ENCODE results near the gene CPTP.

The CPTP gene

GRCh38 chr1:1333551-1334241, 9.1 kb downstream of the CPTP start:
- Histone ChIP-seq H3K9me3 (replicated peaks; ENCODE audit: insufficient read depth, low read length) (no peaks in the 10 kb centered on the region), H3K27ac (ENCODE audit: low read length) (no peak overlapping the region), H4K20me1 (ENCODE audit: insufficient read depth, low read length) (no peaks in the 10 kb centered on the region), H3K4me2 (ENCODE audit: low read depth, low read length) (no peak overlapping the region), H3K79me2 (ENCODE audit: low read length) (no peaks in the 10 kb centered on the region), H3K4me1 (ENCODE audit: low read length) (no peaks in the 10 kb centered on the region), H3K9ac (ENCODE audit: low read length) (no peak overlapping the region), H3K4me3 (ENCODE audit: low read length) (no peak overlapping the region), H2AFZ (ENCODE audit: low read length) (no peak overlapping the region), H3K36me3 (replicated peaks; ENCODE audit: insufficient read depth, low read length) (no peaks in the 10 kb centered on the region), H3F3A (ENCODE audit: insufficient read depth, low read length) (no peaks in the 10 kb centered on the region), H3K9me2 (replicated peaks; ENCODE audit: insufficient read depth, low read length) (no peaks in the 10 kb centered on the region), H3K27me3 (replicated peaks; ENCODE audit: insufficient read depth, low read length) (no peaks in the 10 kb centered on the region)
- no peak for DNase-seq
- TF ChIP-seq EZH2phosphoT487 (IDR thresholded peaks at IDR 0.05; ENCODE audit: low read length) (no peak), CTCF (IDR thresholded peaks at IDR 0.05; ENCODE audit: low read length) (no peak), EZH2 (optimal IDR thresholded peaks at IDR 0.05; ENCODE audit: low read depth, low read length) (no peak)

GRCh38 chr1:1334835-1335234, 10.2 kb downstream of the CPTP start:
- Histone ChIP-seq H4K20me1 (ENCODE audit: insufficient read depth, low read length) (no peaks in the 10 kb centered on the region), H3K27ac (ENCODE audit: low read length) (no peak overlapping the region), H3K4me2 (ENCODE audit: low read depth, low read length) (no peak overlapping the region), H2AFZ (ENCODE audit: low read length) (no peak overlapping the region), H3K79me2 (ENCODE audit: low read length) (no peaks in the 10 kb centered on the region), H3K9me3 (replicated peaks; ENCODE audit: insufficient read depth, low read length) (no peaks in the 10 kb centered on the region), H3F3A (ENCODE audit: insufficient read depth, low read length) (no peaks in the 10 kb centered on the region), H3K36me3 (replicated peaks; ENCODE audit: insufficient read depth, low read length) (no peaks in the 10 kb centered on the region), H3K4me3 (ENCODE audit: low read length) (no peak overlapping the region), H3K27me3 (replicated peaks; ENCODE audit: insufficient read depth, low read length) (no peaks in the 10 kb centered on the region), H3K9me2 (replicated peaks; ENCODE audit: insufficient read depth, low read length) (no peaks in the 10 kb centered on the region), H3K4me1 (ENCODE audit: low read length) (no peaks in the 10 kb centered on the region), H3K9ac (ENCODE audit: low read length) (no peak overlapping the region)
- no peak for TF ChIP-seq CTCF (IDR thresholded peaks at IDR 0.05; ENCODE audit: low read length)
- TF ChIP-seq EZH2phosphoT487 (IDR thresholded peaks at IDR 0.05; ENCODE audit: low read length): no peak
- TF ChIP-seq EZH2 (optimal IDR thresholded peaks at IDR 0.05; ENCODE audit: low read depth, low read length): no peak
- no peak for DNase-seq

DNA sequence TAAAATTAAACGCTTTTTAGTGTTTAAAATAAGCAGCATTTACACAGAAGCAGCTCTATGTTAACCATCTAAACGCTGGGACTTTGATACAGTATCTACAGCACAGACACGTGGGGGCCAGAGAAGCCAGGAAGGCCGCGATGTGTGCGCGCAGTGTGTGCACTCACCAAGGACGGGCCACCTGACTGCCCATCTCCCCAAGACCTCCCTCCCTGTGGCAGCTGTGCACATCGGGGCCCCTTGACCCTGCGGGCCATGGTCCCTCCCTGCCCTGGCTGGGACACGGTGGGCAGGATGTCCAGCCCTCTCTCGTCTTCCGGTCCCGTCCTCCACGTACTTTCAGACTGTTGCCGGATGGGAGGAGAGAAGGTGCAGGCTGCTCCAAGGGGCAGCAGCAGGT, 10.7 kb downstream of the CPTP start:
- Histone ChIP-seq H3K27ac (ENCODE audit: low read length) (no peak overlapping the region), H2AFZ (ENCODE audit: low read length) (no peak overlapping the region), H3K27me3 (replicated peaks; ENCODE audit: insufficient read depth, low read length) (no peaks in the 10 kb centered on the region), H3K4me2 (ENCODE audit: low read depth, low read length) (no peak overlapping the region), H3K9me2 (replicated peaks; ENCODE audit: insufficient read depth, low read length) (no peaks in the 10 kb centered on the region), H3K4me3 (ENCODE audit: low read length) (no peak overlapping the region), H3F3A (ENCODE audit: insufficient read depth, low read length) (no peaks in the 10 kb centered on the region), H4K20me1 (ENCODE audit: insufficient read depth, low read length) (no peaks in the 10 kb centered on the region), H3K9ac (ENCODE audit: low read length) (no peak overlapping the region), H3K9me3 (replicated peaks; ENCODE audit: insufficient read depth, low read length) (no peaks in the 10 kb centered on the region), H3K4me1 (ENCODE audit: low read length) (no peaks in the 10 kb centered on the region), H3K36me3 (replicated peaks; ENCODE audit: insufficient read depth, low read length) (no peaks in the 10 kb centered on the region), H3K79me2 (ENCODE audit: low read length) (no peaks in the 10 kb centered on the region)
- DNase-seq: no peak
- TF ChIP-seq EZH2 (optimal IDR thresholded peaks at IDR 0.05; ENCODE audit: low read depth, low read length) (no peak), EZH2phosphoT487 (IDR thresholded peaks at IDR 0.05; ENCODE audit: low read length) (no peak)

DNA sequence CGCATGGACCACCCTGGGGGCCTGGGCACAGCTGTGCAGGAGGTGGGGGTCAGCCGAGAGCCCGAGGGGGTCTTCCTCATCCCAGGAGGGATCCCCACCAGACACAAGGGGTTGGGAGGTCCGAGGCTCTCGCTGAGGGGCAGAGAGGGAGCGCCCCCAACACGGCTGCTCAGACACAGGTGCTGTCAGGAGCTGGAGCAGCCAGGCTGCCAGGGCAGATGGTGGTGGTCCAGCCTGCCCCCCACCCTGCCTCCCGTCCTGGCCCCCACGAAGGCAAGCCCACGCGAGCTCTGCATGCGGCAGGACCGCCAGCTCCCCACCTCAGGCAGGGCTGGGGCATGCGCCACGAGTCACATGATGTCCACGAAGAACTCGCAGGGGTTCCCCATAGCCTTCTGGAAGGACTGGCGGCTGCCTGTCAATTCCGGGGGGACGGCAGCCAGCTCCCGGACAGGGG, 11.2 kb downstream of the CPTP start:
- no peaks in the 10 kb centered on the region for H3K27me3 ChIP-seq (replicated peaks; ENCODE audit: insufficient read depth, low read length)
- H3K9me2 ChIP-seq (replicated peaks; ENCODE audit: insufficient read depth, low read length): no peaks in the 10 kb centered on the region
- no peak overlapping the region for H2AFZ ChIP-seq (ENCODE audit: low read length)
- no peak for DNase-seq
- H3K36me3 ChIP-seq (replicated peaks; ENCODE audit: insufficient read depth, low read length): no peaks in the 10 kb centered on the region
- TF ChIP-seq EZH2 (optimal IDR thresholded peaks at IDR 0.05; ENCODE audit: low read depth, low read length) (no peak), EZH2phosphoT487 (IDR thresholded peaks at IDR 0.05; ENCODE audit: low read length) (no peak), CTCF (IDR thresholded peaks at IDR 0.05; ENCODE audit: low read length) (no peak)
- no peak overlapping the region for H3K27ac ChIP-seq (ENCODE audit: low read length)
- no peaks in the 10 kb centered on the region for H4K20me1 ChIP-seq (ENCODE audit: insufficient read depth, low read length)
- no peaks in the 10 kb centered on the region for H3F3A ChIP-seq (ENCODE audit: insufficient read depth, low read length)
- no peak overlapping the region for H3K4me2 ChIP-seq (ENCODE audit: low read depth, low read length)
- no peak overlapping the region for H3K4me3 ChIP-seq (ENCODE audit: low read length)
- no peaks in the 10 kb centered on the region for H3K4me1 ChIP-seq (ENCODE audit: low read length)
- H3K9me3 ChIP-seq (replicated peaks; ENCODE audit: insufficient read depth, low read length): no peaks in the 10 kb centered on the region
- H3K9ac ChIP-seq (ENCODE audit: low read length): no peak overlapping the region
- H3K79me2 ChIP-seq (ENCODE audit: low read length): no peaks in the 10 kb centered on the region

Data from MM.1S (cell line).